Stomach (tissue), 9 donors: Measurements from ENCODE around the gene RSPRY1. TPM values are rescaled to one million over a fixed set of nuclear protein-coding genes. Genes with fewer than 3 reads are reported as not detected.
A peak's percentile ranks its signal among the peaks of the same experiment; 100 is the strongest.
"Not testable (repeated sequence)": the region's sequence is repeated elsewhere in the genome, so short reads cannot be mapped to it uniquely, and the experiment has no call there.

Source experiments
- DNase-seq, 2 donors: peaks; one replicate each; pipeline versions ENCODE4 v3.0.0 to v3.0.0-alpha.2; 2013 to 2019
- H3K27ac ChIP-seq, 5 donors: fragments of 200-600 bp in 4 of 5; sonication (generic) in 4 of 5; one replicate each; pipeline ENCODE4 v1.5.1; 2013 to 2019; ENCODE audit warnings: mild to moderate bottlenecking in 1 of 5, moderate library complexity in 1 of 5
- H3K27me3 ChIP-seq, 3 donors: fragments of 200-600 bp; sonication (generic); one replicate each; pipeline ENCODE4 v1.5.1; 2017 to 2019; ENCODE audit warnings: mixed run types in 1 of 3
- H3K36me3 ChIP-seq, 4 donors: fragments of 200-600 bp; sonication (generic); 1 replicate in 3 of 4; 2 replicates in 1 of 4; pipeline ENCODE4 v1.5.1; 2016 to 2019
- H3K4me1 ChIP-seq, 4 donors: fragments of 200-600 bp; sonication (generic); one replicate each; pipeline ENCODE4 v1.5.1; 2016 to 2019
- H3K4me3 ChIP-seq, 4 donors: fragments of 200-600 bp; sonication (generic) in 3 of 4; one replicate each; pipeline ENCODE4 v1.5.1; 2016 to 2019; ENCODE audit warnings: mild to moderate bottlenecking in 1 of 4
- H3K9me3 ChIP-seq, 4 donors: fragments of 200-600 bp; sonication (generic); one replicate each; pipeline ENCODE4 v1.5.1; 2016 to 2019
- CTCF ChIP-seq, 7 experiments: fragments of 450-650 bp in 4 of 7; fragments of 200-600 bp in 3 of 7; sonication (generic) in 3 of 7; IDR thresholded peaks; one replicate each; pipeline ENCODE4 v1.5.1; 2016 to 2019; ENCODE audit warnings: antibody characterized with exemption in 7 of 7, control low read depth in 2 of 7, mild to moderate bottlenecking in 1 of 7
- EP300 ChIP-seq: sonication (generic); formaldehyde crosslinking; IDR thresholded peaks from one replicate; pipeline ENCODE4 v1.6.1; 2017; ENCODE audit warnings: antibody characterized with exemption
- POLR2A ChIP-seq, 4 donors: fragments of 450-650 bp; IDR thresholded peaks; one replicate each; pipeline ENCODE4 v1.6.1; 2016; ENCODE audit warnings: antibody characterized with exemption in 4 of 4, control low read depth in 2 of 4, mild to moderate bottlenecking in 1 of 4, moderate library complexity in 1 of 4
- POLR2AphosphoS5 ChIP-seq, 3 donors: sonication (generic); formaldehyde crosslinking; IDR thresholded peaks; one replicate each; pipeline ENCODE4 v1.6.1; 2016; ENCODE audit warnings: antibody characterized with exemption in 3 of 3
- WGBS, 5 donors: extraction: QIAGEN DNeasy Blood & Tissue Kit in 3 of 5; methylation state at CpG; one replicate each; pipeline versions ENCODE4 v1.1.5 to v1.1.7; 2013 to 2018; 5-methylcytosine and 5-hydroxymethylcytosine counted together
- intact Hi-C: fragments of 100-400 bp; cut with DNase I; formaldehyde crosslinking; loops from one replicate; pipeline ENCODE4 v1.15.1; 2023; ENCODE audit warnings: low total_unique reads
- polyA plus RNA-seq, 3 donors: library from polyadenylated mRNA; stranded (reverse); fragments of 200-250 nt; gene quantifications; one replicate each; pipeline ENCODE4 v1.2.3, GENCODE V29; 2013
- total RNA-seq, 5 donors: library from RNA; depleted of rRNA; stranded (reverse); fragments of >200 nt; gene quantifications; one replicate each; pipeline versions ENCODE4 v1.1.0 to v1.2.3, GENCODE V29; 2014 to 2016
- donor health status: healthy with polysubstance abuse.
- donor health status: Bipolar disorder and iron deficiency.
- donor health status: healthy.

The RSPRY1 gene
- total and polyA plus RNA-seq, 8 donors = 5.5 to 110 (median 13.3) TPM

- Histone ChIP-seq H3K4me1 (peaks cover 16 to 69% (median 42%) of the 10 kb centered on the region in 4 donors), H3K27ac (peak overlapping the region; percentile 89 to 98 (median 93)), H3K9me3 (no peaks in the 10 kb centered on the region), H3K36me3 (no peaks in the 10 kb centered on the region), H3K27me3 (no peaks in the 10 kb centered on the region), H3K4me3 (peak overlapping the region; percentile 73 to 99 (median 79))
- WGBS, 5 donors = 0 to 1% (median 0%) methylated on average over 30 to 37 of the region's 37 CpGs
- TF ChIP-seq POLR2A (IDR thresholded peaks at IDR 0.05) (no peak), EP300 (no peak), CTCF (IDR thresholded peaks at IDR 0.05) (no peak), POLR2AphosphoS5 (IDR thresholded peaks at IDR 0.05) (no peak)
- DNase-seq = peak; percentile 53 to 78
- intact Hi-C loops = no loop called here
Observed at GRCh38 chr16:57185446-57185944, 634 bp upstream of the RSPRY1 start.

GRCh38 chr16:57186872-57187854, 1.0 kb downstream of the RSPRY1 start:
- intact Hi-C loops = no loop called here
- Histone ChIP-seq H3K36me3 (no peaks in the 10 kb centered on the region), H3K9me3 (no peaks in the 10 kb centered on the region), H3K4me3 (peak overlapping the region; percentile 73 to 99 (median 79)), H3K4me1 (peaks cover 27 to 81% (median 52%) of the 10 kb centered on the region in 4 donors), H3K27me3 (no peaks in the 10 kb centered on the region), H3K27ac (peak overlapping the region; percentile 89 to 98 (median 94))
- DNase-seq = peak in 1 of 2 donors; percentile 68
- TF ChIP-seq POLR2AphosphoS5 (IDR thresholded peaks at IDR 0.05) (no peak), POLR2A (IDR thresholded peaks at IDR 0.05) (no peak), EP300 (no peak), CTCF (IDR thresholded peaks at IDR 0.05) (no peak)
- whole genome bisulfite sequencing, 5 donors = 0 to 2% (median 1%) methylated on average over 28 of the region's 28 CpGs

- peak overlapping the region; percentile 73 to 99 (median 79) for H3K4me3 ChIP-seq
- H3K9me3 ChIP-seq, H3K27me3 ChIP-seq, intact Hi-C loops, H3K36me3 ChIP-seq, DNase-seq: not testable (repeated sequence)
- H3K4me1 ChIP-seq = peaks cover 32 to 85% (median 56%) of the 10 kb centered on the region in 4 donors
- 53 to 70% (median 65%) methylated on average over 17 to 18 of the region's 18 CpGs for WGBS, 5 donors
- H3K27ac ChIP-seq = peak overlapping the region in 4 of 5 donors; percentile 89 to 98 (median 94)
Observed at GRCh38 chr16:57187902-57188710, 2.0 kb downstream of the RSPRY1 start.

GRCh38 chr16:57188711-57189002, 2.5 kb downstream of the RSPRY1 start:
- no peaks in the 10 kb centered on the region for H3K36me3 ChIP-seq
- no peaks in the 10 kb centered on the region for H3K27me3 ChIP-seq
- peak overlapping the region in 1 of 5 donors; percentile 93 for H3K27ac ChIP-seq
- no peaks in the 10 kb centered on the region for H3K9me3 ChIP-seq
- WGBS, 5 donors = 89 to 96% (median 94%) methylated on average over 9 of the region's 9 CpGs
- DNase-seq = no peak
- peaks cover 37 to 85% (median 59%) of the 10 kb centered on the region in 4 donors for H3K4me1 ChIP-seq
- H3K4me3 ChIP-seq = peak overlapping the region in 1 of 4 donors; percentile 84
- intact Hi-C loops = no loop called here
- TF ChIP-seq CTCF (IDR thresholded peaks at IDR 0.05) (no peak), POLR2AphosphoS5 (IDR thresholded peaks at IDR 0.05) (no peak), POLR2A (IDR thresholded peaks at IDR 0.05) (no peak)

DNA sequence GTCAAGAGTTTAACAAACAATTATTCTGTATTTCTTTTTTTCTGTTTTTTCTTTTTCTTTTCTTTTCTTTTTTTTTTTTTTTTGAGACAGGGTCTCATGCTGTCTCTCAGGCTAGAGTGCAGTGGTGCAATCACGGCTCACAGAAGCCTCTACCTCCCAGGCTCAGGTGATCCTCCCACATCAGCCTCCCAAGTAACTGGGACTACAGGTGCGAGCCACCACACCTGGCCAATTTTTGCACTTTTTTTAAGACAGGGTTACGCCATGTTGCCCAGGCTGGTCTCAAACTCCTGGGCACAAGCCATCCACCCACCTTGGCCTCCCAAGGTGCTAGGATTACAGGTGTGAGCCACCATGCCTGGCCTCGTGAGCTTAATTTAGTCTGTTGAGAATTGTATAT, 3.4 kb downstream of the RSPRY1 start:
- H3K36me3 ChIP-seq, intact Hi-C loops: not testable (repeated sequence)
- H3K4me1 ChIP-seq = peaks cover 35 to 85% (median 63%) of the 10 kb centered on the region in 4 donors

More for the DNA sequence above, 3.4 kb downstream of the RSPRY1 start:
- H3K27ac ChIP-seq, H3K9me3 ChIP-seq, H3K4me3 ChIP-seq, DNase-seq, H3K27me3 ChIP-seq: not testable (repeated sequence)
- WGBS, 5 donors = 96 to 99% (median 98%) methylated on average over 4 of the region's 4 CpGs
